ENCODE data around the gene FBXW5.

DNA sequence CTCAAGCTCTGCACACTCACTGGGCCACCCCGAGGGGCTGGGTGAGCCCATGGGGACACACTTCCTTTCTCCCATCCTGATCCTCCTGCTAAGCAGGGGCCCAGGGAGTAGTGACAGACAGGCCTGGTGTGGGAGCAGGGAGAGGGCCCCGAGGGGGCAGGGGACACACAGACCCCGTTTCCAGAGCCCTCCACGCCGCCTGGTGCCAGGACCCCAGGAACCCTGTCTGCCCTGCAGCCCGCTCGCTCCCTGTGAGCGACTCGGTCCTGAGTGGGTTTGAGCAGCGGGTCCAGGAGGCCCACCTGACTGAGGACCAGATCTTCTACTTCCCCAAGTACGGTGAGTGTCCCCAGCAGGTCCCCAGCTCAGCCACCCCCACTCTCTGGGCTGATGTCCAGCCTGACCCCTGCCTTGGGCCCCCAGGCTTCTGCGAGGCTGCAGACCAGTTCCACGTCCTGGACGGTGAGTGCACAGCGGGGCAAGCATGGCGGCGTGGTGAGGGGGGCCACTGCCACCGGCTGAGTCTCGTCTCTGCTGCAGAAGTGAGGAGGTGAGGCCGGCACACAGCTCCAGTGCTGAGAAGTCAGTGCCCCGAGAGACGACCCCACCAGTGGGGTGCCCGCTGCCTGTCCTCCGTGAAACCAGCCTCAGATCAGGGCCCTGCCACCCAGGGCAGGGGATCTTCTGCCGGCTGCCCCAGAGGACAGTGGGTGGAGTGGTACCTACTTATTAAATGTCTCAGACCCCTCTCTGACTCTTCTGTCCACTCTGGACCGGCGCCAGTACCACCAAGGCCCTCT is 1.9 kb upstream of the FBXW5 start:
- TF ChIP-seq POLR2AphosphoS5 (IDR thresholded peaks at IDR 0.05; ENCODE audit: low read depth) (no peak), ZNF331 (CRISPR knock-in tag; IDR thresholded peaks at IDR 0.05; ENCODE audit: low read depth) (no peak), EZH2 (IDR thresholded peaks at IDR 0.05; ENCODE audit: low read depth, unreplicated experiment) (no peak), EZH2phosphoT487 (IDR thresholded peaks at IDR 0.05; ENCODE audit: unreplicated experiment) (no peak), JUNB (IDR thresholded peaks at IDR 0.05; ENCODE audit: unreplicated experiment) (no peak), CREB1 (CRISPR knock-in tag; IDR thresholded peaks at IDR 0.05; ENCODE audit: low read depth) (no peak), STAT1 (IDR thresholded peaks at IDR 0.05; ENCODE audit: unreplicated experiment) (no peak), NANOG (IDR thresholded peaks at IDR 0.05; ENCODE audit: borderline replicate concordance) (no peak)
- TF ChIP-seq, protein P1, sequence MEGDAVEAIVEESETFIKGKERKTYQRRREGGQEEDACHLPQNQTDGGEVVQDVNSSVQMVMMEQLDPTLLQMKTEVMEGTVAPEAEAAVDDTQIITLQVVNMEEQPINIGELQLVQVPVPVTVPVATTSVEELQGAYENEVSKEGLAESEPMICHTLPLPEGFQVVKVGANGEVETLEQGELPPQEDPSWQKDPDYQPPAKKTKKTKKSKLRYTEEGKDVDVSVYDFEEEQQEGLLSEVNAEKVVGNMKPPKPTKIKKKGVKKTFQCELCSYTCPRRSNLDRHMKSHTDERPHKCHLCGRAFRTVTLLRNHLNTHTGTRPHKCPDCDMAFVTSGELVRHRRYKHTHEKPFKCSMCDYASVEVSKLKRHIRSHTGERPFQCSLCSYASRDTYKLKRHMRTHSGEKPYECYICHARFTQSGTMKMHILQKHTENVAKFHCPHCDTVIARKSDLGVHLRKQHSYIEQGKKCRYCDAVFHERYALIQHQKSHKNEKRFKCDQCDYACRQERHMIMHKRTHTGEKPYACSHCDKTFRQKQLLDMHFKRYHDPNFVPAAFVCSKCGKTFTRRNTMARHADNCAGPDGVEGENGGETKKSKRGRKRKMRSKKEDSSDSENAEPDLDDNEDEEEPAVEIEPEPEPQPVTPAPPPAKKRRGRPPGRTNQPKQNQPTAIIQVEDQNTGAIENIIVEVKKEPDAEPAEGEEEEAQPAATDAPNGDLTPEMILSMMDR (conservative IDR thresholded peaks at IDR 0.05; ENCODE audit: low read depth in 2 of 2) = no peak
- TF ChIP-seq, protein P2, sequence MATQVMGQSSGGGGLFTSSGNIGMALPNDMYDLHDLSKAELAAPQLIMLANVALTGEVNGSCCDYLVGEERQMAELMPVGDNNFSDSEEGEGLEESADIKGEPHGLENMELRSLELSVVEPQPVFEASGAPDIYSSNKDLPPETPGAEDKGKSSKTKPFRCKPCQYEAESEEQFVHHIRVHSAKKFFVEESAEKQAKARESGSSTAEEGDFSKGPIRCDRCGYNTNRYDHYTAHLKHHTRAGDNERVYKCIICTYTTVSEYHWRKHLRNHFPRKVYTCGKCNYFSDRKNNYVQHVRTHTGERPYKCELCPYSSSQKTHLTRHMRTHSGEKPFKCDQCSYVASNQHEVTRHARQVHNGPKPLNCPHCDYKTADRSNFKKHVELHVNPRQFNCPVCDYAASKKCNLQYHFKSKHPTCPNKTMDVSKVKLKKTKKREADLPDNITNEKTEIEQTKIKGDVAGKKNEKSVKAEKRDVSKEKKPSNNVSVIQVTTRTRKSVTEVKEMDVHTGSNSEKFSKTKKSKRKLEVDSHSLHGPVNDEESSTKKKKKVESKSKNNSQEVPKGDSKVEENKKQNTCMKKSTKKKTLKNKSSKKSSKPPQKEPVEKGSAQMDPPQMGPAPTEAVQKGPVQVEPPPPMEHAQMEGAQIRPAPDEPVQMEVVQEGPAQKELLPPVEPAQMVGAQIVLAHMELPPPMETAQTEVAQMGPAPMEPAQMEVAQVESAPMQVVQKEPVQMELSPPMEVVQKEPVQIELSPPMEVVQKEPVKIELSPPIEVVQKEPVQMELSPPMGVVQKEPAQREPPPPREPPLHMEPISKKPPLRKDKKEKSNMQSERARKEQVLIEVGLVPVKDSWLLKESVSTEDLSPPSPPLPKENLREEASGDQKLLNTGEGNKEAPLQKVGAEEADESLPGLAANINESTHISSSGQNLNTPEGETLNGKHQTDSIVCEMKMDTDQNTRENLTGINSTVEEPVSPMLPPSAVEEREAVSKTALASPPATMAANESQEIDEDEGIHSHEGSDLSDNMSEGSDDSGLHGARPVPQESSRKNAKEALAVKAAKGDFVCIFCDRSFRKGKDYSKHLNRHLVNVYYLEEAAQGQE (IDR thresholded peaks at IDR 0.05; ENCODE audit: unreplicated experiment) = no peak
- TF ChIP-seq, protein P3, sequence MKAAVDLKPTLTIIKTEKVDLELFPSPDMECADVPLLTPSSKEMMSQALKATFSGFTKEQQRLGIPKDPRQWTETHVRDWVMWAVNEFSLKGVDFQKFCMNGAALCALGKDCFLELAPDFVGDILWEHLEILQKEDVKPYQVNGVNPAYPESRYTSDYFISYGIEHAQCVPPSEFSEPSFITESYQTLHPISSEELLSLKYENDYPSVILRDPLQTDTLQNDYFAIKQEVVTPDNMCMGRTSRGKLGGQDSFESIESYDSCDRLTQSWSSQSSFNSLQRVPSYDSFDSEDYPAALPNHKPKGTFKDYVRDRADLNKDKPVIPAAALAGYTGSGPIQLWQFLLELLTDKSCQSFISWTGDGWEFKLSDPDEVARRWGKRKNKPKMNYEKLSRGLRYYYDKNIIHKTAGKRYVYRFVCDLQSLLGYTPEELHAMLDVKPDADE (IDR thresholded peaks at IDR 0.05) = no peak
- TF ChIP-seq, protein P4, sequence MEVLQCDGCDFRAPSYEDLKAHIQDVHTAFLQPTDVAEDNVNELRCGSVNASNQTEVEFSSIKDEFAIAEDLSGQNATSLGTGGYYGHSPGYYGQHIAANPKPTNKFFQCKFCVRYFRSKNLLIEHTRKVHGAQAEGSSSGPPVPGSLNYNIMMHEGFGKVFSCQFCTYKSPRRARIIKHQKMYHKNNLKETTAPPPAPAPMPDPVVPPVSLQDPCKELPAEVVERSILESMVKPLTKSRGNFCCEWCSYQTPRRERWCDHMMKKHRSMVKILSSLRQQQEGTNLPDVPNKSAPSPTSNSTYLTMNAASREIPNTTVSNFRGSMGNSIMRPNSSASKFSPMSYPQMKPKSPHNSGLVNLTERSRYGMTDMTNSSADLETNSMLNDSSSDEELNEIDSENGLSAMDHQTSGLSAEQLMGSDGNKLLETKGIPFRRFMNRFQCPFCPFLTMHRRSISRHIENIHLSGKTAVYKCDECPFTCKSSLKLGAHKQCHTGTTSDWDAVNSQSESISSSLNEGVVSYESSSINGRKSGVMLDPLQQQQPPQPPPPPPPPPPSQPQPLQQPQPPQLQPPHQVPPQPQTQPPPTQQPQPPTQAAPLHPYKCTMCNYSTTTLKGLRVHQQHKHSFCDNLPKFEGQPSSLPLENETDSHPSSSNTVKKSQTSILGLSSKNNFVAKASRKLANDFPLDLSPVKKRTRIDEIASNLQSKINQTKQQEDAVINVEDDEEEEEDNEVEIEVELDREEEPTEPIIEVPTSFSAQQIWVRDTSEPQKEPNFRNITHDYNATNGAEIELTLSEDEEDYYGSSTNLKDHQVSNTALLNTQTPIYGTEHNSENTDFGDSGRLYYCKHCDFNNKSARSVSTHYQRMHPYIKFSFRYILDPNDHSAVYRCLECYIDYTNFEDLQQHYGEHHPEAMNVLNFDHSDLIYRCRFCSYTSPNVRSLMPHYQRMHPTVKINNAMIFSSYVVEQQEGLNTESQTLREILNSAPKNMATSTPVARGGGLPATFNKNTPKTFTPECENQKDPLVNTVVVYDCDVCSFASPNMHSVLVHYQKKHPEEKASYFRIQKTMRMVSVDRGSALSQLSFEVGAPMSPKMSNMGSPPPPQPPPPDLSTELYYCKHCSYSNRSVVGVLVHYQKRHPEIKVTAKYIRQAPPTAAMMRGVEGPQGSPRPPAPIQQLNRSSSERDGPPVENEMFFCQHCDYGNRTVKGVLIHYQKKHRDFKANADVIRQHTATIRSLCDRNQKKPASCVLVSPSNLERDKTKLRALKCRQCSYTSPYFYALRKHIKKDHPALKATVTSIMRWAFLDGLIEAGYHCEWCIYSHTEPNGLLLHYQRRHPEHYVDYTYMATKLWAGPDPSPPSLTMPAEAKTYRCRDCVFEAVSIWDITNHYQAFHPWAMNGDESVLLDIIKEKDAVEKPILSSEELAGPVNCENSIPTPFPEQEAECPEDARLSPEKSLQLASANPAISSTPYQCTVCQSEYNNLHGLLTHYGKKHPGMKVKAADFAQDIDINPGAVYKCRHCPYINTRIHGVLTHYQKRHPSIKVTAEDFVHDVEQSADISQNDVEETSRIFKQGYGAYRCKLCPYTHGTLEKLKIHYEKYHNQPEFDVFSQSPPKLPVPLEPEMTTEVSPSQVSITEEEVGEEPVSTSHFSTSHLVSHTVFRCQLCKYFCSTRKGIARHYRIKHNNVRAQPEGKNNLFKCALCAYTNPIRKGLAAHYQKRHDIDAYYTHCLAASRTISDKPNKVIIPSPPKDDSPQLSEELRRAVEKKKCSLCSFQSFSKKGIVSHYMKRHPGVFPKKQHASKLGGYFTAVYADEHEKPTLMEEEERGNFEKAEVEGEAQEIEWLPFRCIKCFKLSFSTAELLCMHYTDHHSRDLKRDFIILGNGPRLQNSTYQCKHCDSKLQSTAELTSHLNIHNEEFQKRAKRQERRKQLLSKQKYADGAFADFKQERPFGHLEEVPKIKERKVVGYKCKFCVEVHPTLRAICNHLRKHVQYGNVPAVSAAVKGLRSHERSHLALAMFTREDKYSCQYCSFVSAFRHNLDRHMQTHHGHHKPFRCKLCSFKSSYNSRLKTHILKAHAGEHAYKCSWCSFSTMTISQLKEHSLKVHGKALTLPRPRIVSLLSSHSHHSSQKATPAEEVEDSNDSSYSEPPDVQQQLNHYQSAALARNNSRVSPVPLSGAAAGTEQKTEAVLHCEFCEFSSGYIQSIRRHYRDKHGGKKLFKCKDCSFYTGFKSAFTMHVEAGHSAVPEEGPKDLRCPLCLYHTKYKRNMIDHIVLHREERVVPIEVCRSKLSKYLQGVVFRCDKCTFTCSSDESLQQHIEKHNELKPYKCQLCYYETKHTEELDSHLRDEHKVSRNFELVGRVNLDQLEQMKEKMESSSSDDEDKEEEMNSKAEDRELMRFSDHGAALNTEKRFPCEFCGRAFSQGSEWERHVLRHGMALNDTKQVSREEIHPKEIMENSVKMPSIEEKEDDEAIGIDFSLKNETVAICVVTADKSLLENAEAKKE (CRISPR knock-in tag; IDR thresholded peaks at IDR 0.05) = no peak
